Measurements from ENCODE around the gene FASTKD2.

FASTKD2 gene

DNA sequence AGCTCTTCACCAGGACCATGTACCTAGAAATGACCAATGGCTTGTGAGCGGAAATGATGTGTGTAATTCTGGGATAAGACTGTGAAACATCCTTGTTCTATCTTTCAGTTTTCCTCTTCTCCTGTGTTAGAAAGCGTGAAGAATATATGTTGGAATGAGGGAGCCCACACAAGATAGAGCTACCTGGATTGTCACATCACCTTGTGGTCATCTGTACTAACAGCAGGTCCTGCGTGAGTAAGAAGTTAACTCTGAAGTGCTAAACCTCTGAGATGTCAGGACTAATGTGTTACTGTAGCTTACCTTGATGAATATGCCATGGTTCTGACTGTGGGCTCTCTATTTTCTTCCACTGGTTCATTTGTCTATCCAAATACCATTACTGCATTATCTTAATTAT is 75.6 kb downstream of the FASTKD2 start:
- no peak for DNase-seq

Measured in fibroblast of skin of right quadriceps (primary cell).